Lower leg skin (tissue), 3 donors: ENCODE measurements around the gene CDCP1.

Source experiments
- CTCF ChIP-seq, 3 donors: fragments of 450-650 bp; IDR thresholded peaks; one replicate each; pipeline ENCODE4 v1.5.1; 2016; ENCODE audit warnings: antibody characterized with exemption in 3 of 3, mild to moderate bottlenecking in 3 of 3, moderate library complexity in 2 of 3
- POLR2A ChIP-seq, 2 donors: fragments of 450-650 bp; IDR thresholded peaks; one replicate each; pipeline ENCODE4 v1.6.1; 2016 to 2017; ENCODE audit warnings: antibody characterized with exemption in 2 of 2, mild to moderate bottlenecking in 1 of 2, moderate library complexity in 1 of 2

- TF ChIP-seq CTCF (IDR thresholded peaks at IDR 0.05) (no peak), POLR2A (IDR thresholded peaks at IDR 0.05) (no peak)
Measured at GRCh38 chr3:45145681-45146614, at the start of gene CDCP1.
